HepG2 (cell line): ENCODE results near the gene ADGRB2. TPM values are rescaled to one million over a fixed set of nuclear protein-coding genes. Genes with fewer than 3 reads are reported as not detected.

Source experiments
- ATAC-seq: fragments of 200-7000 bp; cut with Tn5 transposase; 3 replicates; pipeline ENCODE4 v1.9.1; 2020; ENCODE audit warnings: mild to moderate bottlenecking, moderate library complexity
- BruUV-seq: library from RNA; stranded (reverse); fragments of 400-500 nt; replicated peaks from 2 replicates; lab custom pipeline; 2021; lab: Mats Ljungman, UMichigan
- CTCF ChIA-PET: fragments of 300-600 bp; formaldehyde crosslinking; extraction: SDS; loops from one replicate; lab custom pipeline; 2021; ENCODE audit warnings: low total read pairs, inconsistent platforms, low intra/inter-chr PET ratio; lab: Yijun Ruan, JAX
- POLR2A ChIA-PET: fragments of 350-600 bp; sonication (Branson Sonifier 250); formaldehyde crosslinking; loops from one replicate; lab custom pipeline; 2020; ENCODE audit warnings: antibody characterized with exemption, inconsistent platforms; lab: Yijun Ruan, JAX
- DNase-seq: peaks from one replicate; pipeline ENCODE4 v3.0.0-alpha.2; 2015; ENCODE audit warnings: low spot score
- FAIRE-seq: peaks from 3 replicates; lab custom pipeline; 2011; peaks lifted over from hg19 to GRCh38; lab: Jason Lieb, UNC
- H2AFZ ChIP-seq: one replicate; pipeline ENCODE4 v1.6.1; 2011; ENCODE audit warnings: low read length, inconsistent platforms
- H3K27ac ChIP-seq: fragments of 300-600 bp; 3 replicates; pipeline ENCODE4 v1.8.0; 2011; ENCODE audit warnings: mixed run types, mild to moderate bottlenecking, mixed read lengths, low read length, inconsistent platforms; ENCODE audit not compliant: insufficient read depth; ENCODE audit errors: extremely low read length
- H3K27me3 ChIP-seq, 2 experiments: fragments of 200-600 bp in 1 of 2; 2 replicates in 1 of 2; 3 replicates in 1 of 2; pipeline versions ENCODE4 v1.6.0 to v1.8.0; 2011; ENCODE audit warnings: low read length in 2 of 2, mild to moderate bottlenecking in 2 of 2, moderate library complexity in 2 of 2, inconsistent platforms in 1 of 2; ENCODE audit not compliant: insufficient read depth in 2 of 2, control insufficient read depth in 1 of 2
- H3K36me3 ChIP-seq, 2 experiments: fragments of 200-600 bp in 1 of 2; replicated peaks in 1 of 2; 2 replicates in 1 of 2; 3 replicates in 1 of 2; pipeline versions ENCODE4 v1.5.1 to v1.8.0; 2011; ENCODE audit warnings: low read length in 2 of 2, inconsistent platforms in 1 of 2; ENCODE audit not compliant: insufficient read depth in 2 of 2, control insufficient read depth in 1 of 2
- H3K4me1 ChIP-seq: 2 replicates; pipeline ENCODE4 v1.5.1; 2012; ENCODE audit warnings: low read length, inconsistent platforms; ENCODE audit not compliant: insufficient read depth
- H3K4me2 ChIP-seq: 2 replicates; pipeline ENCODE4 v1.6.0; 2011; ENCODE audit warnings: low read depth, low read length, inconsistent platforms
- H3K4me3 ChIP-seq, 3 experiments: fragments of 200-600 bp in 1 of 3; sonication (generic), shearing (Covaris generic) in 1 of 3; replicated peaks in 1 of 3; 2 replicates each; pipeline ENCODE4 v1.5.1; 2011 to 2016; ENCODE audit warnings: low read length in 3 of 3, inconsistent platforms in 2 of 3, low read depth in 2 of 3, mild to moderate bottlenecking in 2 of 3, control low read depth in 1 of 3, mixed read lengths in 1 of 3; ENCODE audit not compliant: insufficient read depth in 1 of 3
- H3K79me2 ChIP-seq: one replicate; pipeline ENCODE4 v1.6.1; 2011; ENCODE audit warnings: low read length, inconsistent platforms; ENCODE audit not compliant: insufficient read depth
- H3K9ac ChIP-seq: 2 replicates; pipeline ENCODE4 v1.6.0; 2011; ENCODE audit warnings: mild to moderate bottlenecking, low read depth, low read length, inconsistent platforms; ENCODE audit not compliant: insufficient read depth
- H3K9me3 ChIP-seq: 2 replicates; pipeline ENCODE4 v1.5.1; 2012; ENCODE audit warnings: mild to moderate bottlenecking, low read length
- H4K20me1 ChIP-seq: 2 replicates; pipeline ENCODE4 v1.6.0; 2011; ENCODE audit warnings: inconsistent platforms, mild to moderate bottlenecking, low read length, moderate library complexity; ENCODE audit not compliant: insufficient read depth
- HMG20A ChIP-seq: IDR thresholded peaks from 2 replicates; pipeline ENCODE4 v1.6.1; 2016; ENCODE audit warnings: borderline replicate concordance
- HOXA5 ChIP-seq: sonication (generic); formaldehyde crosslinking; IDR thresholded peaks from 2 replicates; pipeline ENCODE4 v1.4.0; 2020; ENCODE audit warnings: missing genetic modification reagents
- RBM39 ChIP-seq: fragments of 200-400 bp; formaldehyde crosslinking; IDR thresholded peaks from one replicate; pipeline ENCODE4 v1.6.1; 2018; ENCODE audit warnings: antibody characterized with exemption, mild to moderate bottlenecking, low read depth, low read length; ENCODE audit not compliant: poor library complexity, severe bottlenecking
- STAT5B ChIP-seq: sonication (generic); formaldehyde crosslinking; IDR thresholded peaks from 2 replicates; pipeline ENCODE4 v1.4.0; 2020; ENCODE audit warnings: missing genetic modification reagents
- TOPORS ChIP-seq: sonication (generic); formaldehyde crosslinking; IDR thresholded peaks from 2 replicates; pipeline ENCODE4 v1.8.0; 2023; ENCODE audit warnings: mild to moderate bottlenecking, missing genetic modification reagents
- ZIK1 ChIP-seq: sonication (generic); formaldehyde crosslinking; IDR thresholded peaks from 2 replicates; pipeline ENCODE4 v1.5.0; 2020; ENCODE audit warnings: mild to moderate bottlenecking, low read depth, missing genetic modification reagents, borderline replicate concordance
- ZNF224 ChIP-seq: sonication (generic); formaldehyde crosslinking; IDR thresholded peaks from 2 replicates; pipeline ENCODE4 v1.5.0; 2020; ENCODE audit warnings: mild to moderate bottlenecking, missing genetic modification reagents
- ZNF225 ChIP-seq: sonication (generic); formaldehyde crosslinking; IDR thresholded peaks from 2 replicates; pipeline ENCODE4 v1.4.0; 2020; ENCODE audit warnings: mild to moderate bottlenecking, missing genetic modification reagents
- ZNF24 ChIP-seq: fragments of 450-650 bp; IDR thresholded peaks from 2 replicates; pipeline ENCODE4 v1.6.1; 2017; ENCODE audit warnings: antibody characterized with exemption, mild to moderate bottlenecking
- ZNF549 ChIP-seq: sonication (generic); formaldehyde crosslinking; IDR thresholded peaks from 2 replicates; pipeline ENCODE4 v1.5.0; 2020; ENCODE audit warnings: missing genetic modification reagents
- ZNF879 ChIP-seq: sonication (generic); formaldehyde crosslinking; IDR thresholded peaks from 2 replicates; pipeline ENCODE4 v1.8.1; 2023; ENCODE audit warnings: missing genetic modification reagents
- WGBS: methylation state at CpG from one replicate; pipeline ENCODE4 v1.1.6; 2017; ENCODE audit warnings: low lambda C conversion rate; 5-methylcytosine and 5-hydroxymethylcytosine counted together
- in situ Hi-C: cut with HindIII; loops from 2 replicates; pipeline ENCODE4 v1.10.0; 2017; ENCODE audit warnings: low pct_unique_long_range_greater_than_20kb; ENCODE audit not compliant: extremely low pct_ligation_motif_present
- intact Hi-C: fragments of 100-400 bp; cut with micrococcal nuclease; formaldehyde crosslinking; loops from one replicate; pipeline ENCODE4 v1.10.0; 2022; ENCODE audit not compliant: unreplicated experiment
- polyA plus RNA-seq, 8 experiments: library from polyadenylated mRNA; depleted of rRNA in 3 of 8; stranded (reverse) in 7 of 8; unstranded in 1 of 8; fragments of >200 nt; fragmentation: Illumina TruSeq in 4 of 8; extraction: Trizol in 4 of 8; gene quantifications; 2 replicates each; pipeline versions ENCODE4 v1.2.1 to v1.2.3, GENCODE V29; 2011 to 2016; ENCODE audit warnings: low read depth in 4 of 8, missing spikeins in 1 of 8, mixed read lengths in 1 of 8; ENCODE audit not compliant: insufficient read depth in 1 of 8
- total RNA-seq, 5 experiments: library from RNA; depleted of rRNA; stranded (reverse); fragments of >200 nt; fragmentation: Illumina TruSeq; extraction: Trizol; gene quantifications; 2 replicates each; pipeline ENCODE4 v1.2.3, GENCODE V29; 2016; ENCODE audit warnings: low read depth in 1 of 5
- TF ChIP-seq, protein P1 (sequence below): sonication (generic); formaldehyde crosslinking; IDR thresholded peaks from 2 replicates; pipeline ENCODE4 v1.4.0; 2020; ENCODE audit warnings: mild to moderate bottlenecking, missing genetic modification reagents
- TF ChIP-seq, protein P2 (sequence below): fragments of 450-650 bp; IDR thresholded peaks from 2 replicates; pipeline ENCODE4 v1.6.1; 2016

The ADGRB2 gene
- total and polyA plus RNA-seq, 2 of the 13 experiments (the other 11 are each of a cell fraction or from before 2014, with no cell fraction given): 0.03 to 0.09 TPM

DNA sequence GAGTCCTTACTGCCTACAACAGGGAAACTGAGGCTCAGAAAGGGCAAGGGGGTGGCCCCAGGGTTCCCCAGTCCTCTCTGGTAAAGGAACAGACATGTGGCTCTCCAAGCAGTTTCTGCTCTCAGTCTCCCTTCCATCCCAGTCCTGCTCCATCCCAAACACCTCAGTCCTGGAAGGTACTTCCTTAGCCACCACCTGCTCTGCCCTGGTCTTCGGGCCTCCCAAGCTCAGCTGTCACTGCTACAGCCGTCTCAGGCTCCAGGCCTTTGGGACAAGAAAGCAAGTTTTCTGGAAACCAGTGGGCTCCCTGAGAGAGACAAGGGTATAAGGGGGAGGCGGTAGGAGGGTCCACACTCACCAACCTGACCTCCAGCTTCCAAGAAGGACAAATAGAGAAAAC, 23.1 kb upstream of the ADGRB2 start:
- BruUV-seq: no TSS peak
- CTCF ChIA-PET: interaction anchor here (2.4 kb wide), 1 partner anchor 72 kb away, joined by 15 read pairs; no protein-coding TSS in a partner anchor

More for the DNA sequence above, 23.1 kb upstream of the ADGRB2 start:
- FAIRE-seq (no peak), DNase-seq (no peak), ATAC-seq (no peak)
- POLR2A ChIA-PET: no interaction called here
- H4K20me1 ChIP-seq: no peaks in the 10 kb centered on the region
- H3K4me3 ChIP-seq: no peak overlapping the region
- peaks cover 5 to 16% of the 10 kb centered on the region in 2 experiments; a peak in 3 of 5 replicates for H3K27me3 ChIP-seq
- 56% methylated on average over 3 of the region's 3 CpGs for WGBS
- no peak overlapping the region for H2AFZ ChIP-seq
- no peak overlapping the region for H3K4me2 ChIP-seq
- in situ Hi-C loops (loop anchor here (5.0 kb wide), 1 partner anchor 120 kb away; no protein-coding TSS in a partner anchor), intact Hi-C loops (no loop called here)
- peaks cover 22% of the 10 kb centered on the region for H3K4me1 ChIP-seq
- H3K79me2 ChIP-seq: no peaks in the 10 kb centered on the region
- H3K9me3 ChIP-seq: no peaks in the 10 kb centered on the region
- H3K9ac ChIP-seq: no peak overlapping the region
- TF ChIP-seq RBM39 (no peak), HOXA5 (CRISPR knock-in tag) (no peak), ZIK1 (CRISPR knock-in tag) (no peak), ZNF24 (no peak), ZNF225 (CRISPR knock-in tag) (no peak), ZNF224 (CRISPR knock-in tag) (no peak), HMG20A (CRISPR knock-in tag) (no peak), ZNF549 (CRISPR knock-in tag) (no peak), STAT5B (no peak), TOPORS (CRISPR knock-in tag) (no peak), ZNF879 (no peak)
- TF ChIP-seq, protein P1, sequence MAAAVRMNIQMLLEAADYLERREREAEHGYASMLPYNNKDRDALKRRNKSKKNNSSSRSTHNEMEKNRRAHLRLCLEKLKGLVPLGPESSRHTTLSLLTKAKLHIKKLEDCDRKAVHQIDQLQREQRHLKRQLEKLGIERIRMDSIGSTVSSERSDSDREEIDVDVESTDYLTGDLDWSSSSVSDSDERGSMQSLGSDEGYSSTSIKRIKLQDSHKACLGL (CRISPR knock-in tag): no peak
- TF ChIP-seq, protein P2, sequence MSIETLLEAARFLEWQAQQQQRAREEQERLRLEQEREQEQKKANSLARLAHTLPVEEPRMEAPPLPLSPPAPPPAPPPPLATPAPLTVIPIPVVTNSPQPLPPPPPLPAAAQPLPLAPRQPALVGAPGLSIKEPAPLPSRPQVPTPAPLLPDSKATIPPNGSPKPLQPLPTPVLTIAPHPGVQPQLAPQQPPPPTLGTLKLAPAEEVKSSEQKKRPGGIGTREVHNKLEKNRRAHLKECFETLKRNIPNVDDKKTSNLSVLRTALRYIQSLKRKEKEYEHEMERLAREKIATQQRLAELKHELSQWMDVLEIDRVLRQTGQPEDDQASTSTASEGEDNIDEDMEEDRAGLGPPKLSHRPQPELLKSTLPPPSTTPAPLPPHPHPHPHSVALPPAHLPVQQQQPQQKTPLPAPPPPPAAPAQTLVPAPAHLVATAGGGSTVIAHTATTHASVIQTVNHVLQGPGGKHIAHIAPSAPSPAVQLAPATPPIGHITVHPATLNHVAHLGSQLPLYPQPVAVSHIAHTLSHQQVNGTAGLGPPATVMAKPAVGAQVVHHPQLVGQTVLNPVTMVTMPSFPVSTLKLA: no peak
- TF ChIP-seq, all 625 proteins: peak for 0
- H3K36me3 ChIP-seq: no peaks in the 10 kb centered on the region
- no peak overlapping the region for H3K27ac ChIP-seq
